Measurements from ENCODE around the gene SMAD4.

DNA sequence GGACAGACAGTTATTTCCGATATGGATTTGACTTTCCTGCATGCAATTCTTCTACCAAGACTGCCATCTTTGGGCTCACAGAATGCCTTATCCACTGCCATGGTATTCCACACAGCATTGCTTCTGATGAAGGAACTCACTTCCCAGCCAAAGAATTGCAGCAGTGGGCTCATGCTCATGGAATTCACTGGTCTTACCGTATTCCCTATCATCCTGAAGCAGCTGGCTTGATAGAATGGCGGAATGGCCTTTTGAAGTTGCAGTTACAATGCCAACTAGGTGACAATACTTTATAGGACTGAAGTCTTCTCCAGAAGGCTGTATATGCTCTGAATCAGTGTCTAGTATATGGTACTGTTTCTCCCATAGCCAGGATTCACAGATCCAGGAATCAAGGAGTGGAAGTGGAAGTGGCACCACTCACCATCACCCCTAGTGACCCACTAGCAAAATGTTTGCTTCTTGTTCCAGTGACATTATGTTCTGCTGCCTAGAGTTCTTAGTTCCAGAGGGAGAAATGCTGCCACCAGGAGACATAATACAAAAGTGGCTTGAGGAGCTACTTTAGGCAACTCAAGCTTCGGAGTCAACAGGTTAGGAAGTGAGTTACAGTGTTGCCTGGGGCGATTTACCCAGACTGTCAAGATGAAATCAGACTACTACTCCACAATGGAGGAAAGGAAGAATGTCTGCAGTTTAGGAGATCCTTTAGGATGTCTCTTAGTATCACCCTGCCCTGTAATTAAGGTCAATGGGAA lies 23.8 kb upstream of the SMAD4 start:
- TF ChIP-seq, protein P1, sequence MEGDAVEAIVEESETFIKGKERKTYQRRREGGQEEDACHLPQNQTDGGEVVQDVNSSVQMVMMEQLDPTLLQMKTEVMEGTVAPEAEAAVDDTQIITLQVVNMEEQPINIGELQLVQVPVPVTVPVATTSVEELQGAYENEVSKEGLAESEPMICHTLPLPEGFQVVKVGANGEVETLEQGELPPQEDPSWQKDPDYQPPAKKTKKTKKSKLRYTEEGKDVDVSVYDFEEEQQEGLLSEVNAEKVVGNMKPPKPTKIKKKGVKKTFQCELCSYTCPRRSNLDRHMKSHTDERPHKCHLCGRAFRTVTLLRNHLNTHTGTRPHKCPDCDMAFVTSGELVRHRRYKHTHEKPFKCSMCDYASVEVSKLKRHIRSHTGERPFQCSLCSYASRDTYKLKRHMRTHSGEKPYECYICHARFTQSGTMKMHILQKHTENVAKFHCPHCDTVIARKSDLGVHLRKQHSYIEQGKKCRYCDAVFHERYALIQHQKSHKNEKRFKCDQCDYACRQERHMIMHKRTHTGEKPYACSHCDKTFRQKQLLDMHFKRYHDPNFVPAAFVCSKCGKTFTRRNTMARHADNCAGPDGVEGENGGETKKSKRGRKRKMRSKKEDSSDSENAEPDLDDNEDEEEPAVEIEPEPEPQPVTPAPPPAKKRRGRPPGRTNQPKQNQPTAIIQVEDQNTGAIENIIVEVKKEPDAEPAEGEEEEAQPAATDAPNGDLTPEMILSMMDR (IDR thresholded peaks at IDR 0.05), result no peak
- TF ChIP-seq JUN (IDR thresholded peaks at IDR 0.05) (no peak), POLR2A (IDR thresholded peaks at IDR 0.05; ENCODE audit: low read length) (no peak), EP300 (IDR thresholded peaks at IDR 0.05) (no peak), ZC3H11A (IDR thresholded peaks at IDR 0.05) (no peak), ZSCAN20 (CRISPR knock-in tag; IDR thresholded peaks at IDR 0.05) (no peak), SMC3 (IDR thresholded peaks at IDR 0.05) (no peak), KDM5A (IDR thresholded peaks at IDR 0.05) (no peak), KDM1A (IDR thresholded peaks at IDR 0.05; ENCODE audit: low read depth) (no peak), POLR2AphosphoS2 (conservative IDR thresholded peaks at IDR 0.05; ENCODE audit: low read length) (no peak), RCOR1 (IDR thresholded peaks at IDR 0.05; ENCODE audit: low read depth, low read length) (no peak), HDAC2 (IDR thresholded peaks at IDR 0.05) (no peak)
- TF ChIP-seq, protein P2, sequence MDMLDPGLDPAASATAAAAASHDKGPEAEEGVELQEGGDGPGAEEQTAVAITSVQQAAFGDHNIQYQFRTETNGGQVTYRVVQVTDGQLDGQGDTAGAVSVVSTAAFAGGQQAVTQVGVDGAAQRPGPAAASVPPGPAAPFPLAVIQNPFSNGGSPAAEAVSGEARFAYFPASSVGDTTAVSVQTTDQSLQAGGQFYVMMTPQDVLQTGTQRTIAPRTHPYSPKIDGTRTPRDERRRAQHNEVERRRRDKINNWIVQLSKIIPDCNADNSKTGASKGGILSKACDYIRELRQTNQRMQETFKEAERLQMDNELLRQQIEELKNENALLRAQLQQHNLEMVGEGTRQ (IDR thresholded peaks at IDR 0.05), result no peak
- TF ChIP-seq, protein P3, sequence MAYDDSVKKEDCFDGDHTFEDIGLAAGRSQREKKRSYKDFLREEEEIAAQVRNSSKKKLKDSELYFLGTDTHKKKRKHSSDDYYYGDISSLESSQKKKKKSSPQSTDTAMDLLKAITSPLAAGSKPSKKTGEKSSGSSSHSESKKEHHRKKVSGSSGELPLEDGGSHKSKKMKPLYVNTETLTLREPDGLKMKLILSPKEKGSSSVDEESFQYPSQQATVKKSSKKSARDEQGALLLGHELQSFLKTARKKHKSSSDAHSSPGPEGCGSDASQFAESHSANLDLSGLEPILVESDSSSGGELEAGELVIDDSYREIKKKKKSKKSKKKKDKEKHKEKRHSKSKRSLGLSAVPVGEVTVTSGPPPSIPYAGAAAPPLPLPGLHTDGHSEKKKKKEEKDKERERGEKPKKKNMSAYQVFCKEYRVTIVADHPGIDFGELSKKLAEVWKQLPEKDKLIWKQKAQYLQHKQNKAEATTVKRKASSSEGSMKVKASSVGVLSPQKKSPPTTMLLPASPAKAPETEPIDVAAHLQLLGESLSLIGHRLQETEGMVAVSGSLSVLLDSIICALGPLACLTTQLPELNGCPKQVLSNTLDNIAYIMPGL (CRISPR knock-in tag; IDR thresholded peaks at IDR 0.05; ENCODE audit: borderline replicate concordance), result no peak
